ENCODE data around the gene GATB.
A peak's percentile ranks its signal among the peaks of the same experiment; 100 is the strongest.

Gene GATB

GRCh38 chr4:151671541-151672059 lies 89.2 kb downstream of the GATB start:
- DNase-seq = no peak

GRCh38 chr4:151670843-151671242 lies 90.0 kb downstream of the GATB start:
- no peak for DNase-seq

- no peak for DNase-seq
Measured at GRCh38 chr4:151669990-151670389, 90.8 kb downstream of the GATB start.

GRCh38 chr4:151668689-151669402 lies 92.0 kb downstream of the GATB start:
- no peak for DNase-seq

- DNase-seq = no peak
Measured at GRCh38 chr4:151667666-151668065, 93.1 kb downstream of the GATB start.

GRCh38 chr4:151667048-151667447 lies 93.8 kb downstream of the GATB start:
- no peak for DNase-seq

- no peak for DNase-seq
Measured at GRCh38 chr4:151666501-151666900, 94.3 kb downstream of the GATB start.

GRCh38 chr4:151665785-151666127 lies 95.1 kb downstream of the GATB start:
- DNase-seq = no peak

GRCh38 chr4:151665022-151665784 lies 95.6 kb downstream of the GATB start:
- no peak for DNase-seq

GRCh38 chr4:151664289-151664688 lies 96.5 kb downstream of the GATB start:
- DNase-seq = no peak

GRCh38 chr4:151663109-151663508 lies 97.7 kb downstream of the GATB start:
- DNase-seq = no peak

- no peak for DNase-seq
Measured at GRCh38 chr4:151661873-151662272, 98.9 kb downstream of the GATB start.

- DNase-seq = no peak
Measured at GRCh38 chr4:151660676-151661075, 100.1 kb downstream of the GATB start.

GRCh38 chr4:151659601-151660364 lies 101.0 kb downstream of the GATB start:
- peak; percentile 83 for DNase-seq

GRCh38 chr4:151658959-151659600 lies 101.7 kb downstream of the GATB start:
- no peak for DNase-seq

- DNase-seq = no peak
Measured at GRCh38 chr4:151657896-151658295, 102.9 kb downstream of the GATB start.

- no peak for DNase-seq
Measured at GRCh38 chr4:151656058-151656457, 104.7 kb downstream of the GATB start.

- DNase-seq = no peak
Measured at GRCh38 chr4:151653548-151653918, 107.3 kb downstream of the GATB start.

GRCh38 chr4:151652841-151653547 lies 107.8 kb downstream of the GATB start:
- DNase-seq = no peak

- DNase-seq = no peak
Measured at GRCh38 chr4:151651496-151651895, 109.3 kb downstream of the GATB start.

GRCh38 chr4:151649479-151649878 lies 111.3 kb downstream of the GATB start:
- no peak for DNase-seq

- no peak for DNase-seq
Measured at GRCh38 chr4:151646322-151646721, 114.5 kb downstream of the GATB start.
